IPS-NIHi11 (cell line): Measurements from ENCODE around the gene ITPKA.
"Not testable (repeated sequence)": the region's sequence is repeated elsewhere in the genome, so short reads cannot be mapped to it uniquely, and the experiment has no call there.

Experiments
- DNase-seq: peaks from one replicate; pipeline ENCODE4 v3.0.0; 2012; ENCODE audit warnings: mixed read lengths, low spot score

The ITPKA gene

GRCh38 chr15:41493205-41493901 lies at the start of gene ITPKA:
TSS of gene ITPKA (plus strand) at chr15:41493874. CDS start at chr15:41493928, 54 bp downstream.
- peak; percentile 85 for DNase-seq

DNA sequence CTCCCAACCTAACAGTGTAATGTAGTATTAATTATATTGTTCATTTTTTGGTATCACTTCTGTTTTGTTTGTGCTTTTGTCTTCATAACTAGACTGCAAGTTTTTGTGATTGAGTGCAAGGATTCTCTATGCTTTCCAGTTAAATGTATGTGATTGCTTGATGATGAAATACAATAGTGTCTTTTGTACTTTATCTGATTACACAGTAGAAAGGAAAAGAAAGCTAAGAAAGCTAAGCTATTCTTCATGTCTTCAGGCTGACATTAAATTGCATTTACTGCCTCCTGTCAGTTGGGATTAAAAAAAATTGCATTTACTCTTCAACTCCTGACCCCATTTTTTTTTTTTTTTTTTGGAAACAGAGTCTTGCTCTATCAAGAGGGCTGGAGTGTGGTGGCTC lies 48.3 kb upstream of the ITPKA start:
- DNase-seq, result no peak

DNA sequence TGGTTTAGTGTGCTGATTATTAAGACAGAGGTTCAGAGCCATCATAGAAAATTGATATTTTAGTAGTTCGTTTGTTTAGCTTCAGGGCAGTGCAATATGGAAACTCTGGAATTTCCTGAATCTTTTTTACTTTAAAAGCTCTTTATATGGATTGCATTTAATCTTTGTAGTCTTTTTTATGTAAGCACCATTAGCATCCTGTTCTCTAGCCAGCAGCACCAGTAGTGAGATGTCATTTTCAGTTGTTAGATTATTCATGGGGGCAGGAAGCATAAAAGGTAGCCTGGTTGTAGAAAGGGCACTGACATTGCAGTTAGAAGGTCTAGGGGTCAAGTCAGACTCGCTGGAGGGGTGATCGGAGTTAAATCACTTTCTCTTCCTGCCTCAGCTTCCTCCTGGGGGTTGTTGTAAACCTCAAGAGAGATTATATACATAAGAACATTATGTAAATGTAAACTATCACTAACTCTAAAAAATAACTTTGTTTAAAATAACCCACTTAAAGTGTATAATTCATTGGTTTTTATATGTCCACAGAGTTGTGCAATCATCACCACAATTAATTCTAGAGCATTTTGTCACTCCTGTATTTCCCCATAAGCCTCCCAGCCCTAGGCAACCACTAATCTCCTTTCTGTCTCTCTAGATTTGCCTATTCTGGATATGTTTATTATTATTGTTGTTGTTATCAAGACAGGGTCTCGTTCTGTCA lies 31.4 kb upstream of the ITPKA start:
- DNase-seq, result no peak

- DNase-seq, result no peak
Measured at GRCh38 chr15:41464889-41465580, 28.6 kb upstream of the ITPKA start.

DNA sequence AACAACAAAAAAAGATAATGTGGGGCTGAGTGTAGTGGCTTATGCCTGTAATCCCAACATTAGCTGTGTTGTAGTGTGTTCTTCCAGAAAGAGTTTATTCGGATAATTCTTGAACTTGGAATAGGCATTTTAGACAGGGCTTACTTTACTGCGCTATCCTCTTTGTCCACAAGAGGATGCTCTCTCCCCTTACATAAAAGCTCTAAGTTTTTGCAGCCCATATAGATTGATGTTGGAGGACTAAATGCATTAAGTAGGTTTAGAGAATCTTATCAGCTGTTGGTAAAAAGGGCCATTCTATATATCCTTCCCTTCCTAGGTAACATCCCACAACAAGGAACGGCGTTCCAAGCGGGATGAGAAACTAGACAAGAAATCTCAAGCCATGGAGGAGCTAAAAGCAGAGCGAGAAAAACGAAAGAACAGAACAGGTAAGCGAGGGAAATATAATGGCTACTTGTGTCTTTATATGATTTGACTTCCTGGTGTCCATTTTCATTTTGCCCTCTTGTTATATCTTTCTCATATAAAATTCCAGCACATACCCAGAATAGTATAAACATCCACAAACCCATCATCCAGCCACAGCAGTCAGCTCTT lies 27.8 kb upstream of the ITPKA start:
- DNase-seq, result peak; percentile 59

DNA sequence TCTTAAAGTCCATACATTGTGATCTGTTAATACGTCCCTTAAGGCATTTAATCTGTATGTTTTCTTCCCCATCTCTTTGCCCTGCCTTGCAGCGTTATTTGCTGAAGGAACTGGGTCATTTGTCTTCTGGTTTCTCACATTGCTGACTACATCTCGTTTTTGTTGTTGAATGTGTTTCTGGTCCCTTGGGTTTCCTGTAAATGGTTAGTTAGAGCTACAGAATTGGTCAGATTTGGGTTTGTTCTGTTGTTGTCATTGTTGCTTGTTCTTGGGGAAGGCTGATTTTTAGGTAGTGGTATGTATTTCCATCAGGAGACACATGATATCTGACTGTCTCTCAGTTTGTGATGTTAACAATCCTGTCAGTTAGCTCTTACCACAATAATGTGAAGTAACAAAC lies 27.0 kb upstream of the ITPKA start:
- DNase-seq, result no peak

DNA sequence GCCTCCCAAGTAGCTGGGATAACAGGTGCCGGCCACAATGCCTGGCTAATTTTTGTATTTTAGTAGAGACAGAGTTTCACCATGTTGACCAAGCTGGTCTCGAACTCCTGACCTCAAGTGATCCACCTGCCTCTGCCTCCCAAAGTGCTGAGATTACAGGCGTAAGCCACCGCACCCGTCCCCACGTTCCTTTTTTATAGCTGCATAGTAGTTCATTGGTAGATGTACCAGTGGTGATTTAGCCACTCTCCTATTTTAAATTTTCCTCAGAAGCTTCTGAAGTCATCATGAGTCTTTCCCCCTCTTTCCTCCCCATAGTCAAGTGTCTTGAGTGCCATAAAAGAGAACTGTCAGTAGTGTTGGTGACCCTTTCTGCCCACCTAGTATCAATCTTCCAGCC lies 24.0 kb upstream of the ITPKA start:
- not testable (repeated sequence) for DNase-seq

DNA sequence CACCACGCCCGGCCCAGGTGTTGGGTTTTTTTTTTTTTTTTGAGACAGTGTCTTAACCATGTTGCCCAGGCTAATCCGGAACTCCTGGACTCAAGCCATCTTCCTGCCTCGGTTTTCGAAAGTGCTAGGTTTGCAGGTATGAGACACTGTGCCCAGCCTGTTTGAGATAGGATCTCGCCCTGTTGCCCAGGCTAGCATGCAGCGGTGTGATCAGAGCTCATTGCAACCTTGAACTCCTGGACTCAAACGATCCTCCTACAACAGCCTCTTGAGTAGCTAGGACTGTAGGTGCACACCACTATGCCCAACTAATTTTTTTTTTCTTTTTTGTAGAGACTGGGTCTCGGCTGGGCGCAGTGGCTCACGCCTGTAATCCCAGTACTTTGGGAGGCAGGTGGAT lies 20.3 kb upstream of the ITPKA start:
- no peak for DNase-seq

GRCh38 chr15:41474436-41474835 lies 19.2 kb upstream of the ITPKA start:
- no peak for DNase-seq

- DNase-seq, result no peak
Measured at GRCh38 chr15:41474941-41475340, 18.7 kb upstream of the ITPKA start.

- DNase-seq, result no peak
Measured at GRCh38 chr15:41476416-41477048, 17.1 kb upstream of the ITPKA start.

DNA sequence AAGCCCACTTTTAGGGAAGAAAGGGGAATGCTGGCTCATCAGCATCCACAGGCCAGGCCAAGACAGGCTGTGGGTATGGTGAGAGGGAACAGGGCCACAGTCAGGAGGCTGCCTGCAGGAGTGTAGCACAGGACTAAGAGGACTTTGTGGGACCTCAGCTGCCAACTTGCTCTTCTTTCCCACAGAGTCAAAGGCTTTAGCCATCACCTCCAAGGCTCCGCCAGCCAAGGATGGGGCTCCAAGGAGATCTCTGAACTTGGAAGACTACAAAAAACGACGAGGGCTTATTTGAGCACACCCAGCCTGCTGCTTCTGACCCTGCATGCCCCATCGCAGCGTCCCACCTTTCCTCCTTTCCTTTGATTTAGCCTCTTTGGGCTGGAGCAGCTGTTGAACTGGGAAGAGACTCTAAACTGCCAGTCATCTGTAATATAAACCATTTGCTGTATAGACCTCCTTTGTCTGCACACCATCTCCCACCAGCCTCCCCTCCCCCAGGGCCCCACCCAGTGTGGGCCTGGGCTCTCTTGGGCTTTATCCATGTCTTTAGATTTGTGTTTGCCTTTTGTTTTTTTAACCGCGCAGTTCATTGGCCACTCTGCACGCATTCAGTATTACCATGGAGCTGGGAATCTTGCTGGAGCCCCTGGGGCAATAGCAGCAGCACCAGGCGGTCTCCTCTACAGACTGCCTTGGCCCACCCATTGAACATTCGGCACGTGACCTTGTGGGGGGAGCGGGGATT lies 13.1 kb upstream of the ITPKA start:
- no peak for DNase-seq

GRCh38 chr15:41482110-41482877 lies 11.4 kb upstream of the ITPKA start:
- no peak for DNase-seq

- no peak for DNase-seq
Measured at GRCh38 chr15:41483115-41483514, 10.6 kb upstream of the ITPKA start.

DNA sequence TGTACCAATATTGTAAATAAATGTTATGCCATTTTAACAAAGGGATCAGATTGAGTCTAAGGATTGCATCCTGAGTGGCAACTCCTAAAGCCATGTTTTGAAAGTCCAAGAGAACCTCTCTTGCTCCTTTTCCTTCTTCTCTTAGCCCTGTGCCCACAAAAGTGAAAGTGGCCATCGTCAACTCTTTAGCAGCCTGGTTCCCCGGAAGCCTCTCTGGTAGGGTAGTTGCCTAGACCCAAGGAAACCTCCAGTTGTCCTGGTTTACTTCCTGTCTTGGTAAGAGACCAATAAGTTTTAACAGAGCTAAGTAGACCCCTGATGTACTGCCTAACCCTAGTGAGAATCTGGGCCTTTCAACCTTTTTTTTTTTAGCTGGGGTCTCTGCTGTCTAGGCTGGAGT lies 10.2 kb upstream of the ITPKA start:
- DNase-seq, result no peak

DNA sequence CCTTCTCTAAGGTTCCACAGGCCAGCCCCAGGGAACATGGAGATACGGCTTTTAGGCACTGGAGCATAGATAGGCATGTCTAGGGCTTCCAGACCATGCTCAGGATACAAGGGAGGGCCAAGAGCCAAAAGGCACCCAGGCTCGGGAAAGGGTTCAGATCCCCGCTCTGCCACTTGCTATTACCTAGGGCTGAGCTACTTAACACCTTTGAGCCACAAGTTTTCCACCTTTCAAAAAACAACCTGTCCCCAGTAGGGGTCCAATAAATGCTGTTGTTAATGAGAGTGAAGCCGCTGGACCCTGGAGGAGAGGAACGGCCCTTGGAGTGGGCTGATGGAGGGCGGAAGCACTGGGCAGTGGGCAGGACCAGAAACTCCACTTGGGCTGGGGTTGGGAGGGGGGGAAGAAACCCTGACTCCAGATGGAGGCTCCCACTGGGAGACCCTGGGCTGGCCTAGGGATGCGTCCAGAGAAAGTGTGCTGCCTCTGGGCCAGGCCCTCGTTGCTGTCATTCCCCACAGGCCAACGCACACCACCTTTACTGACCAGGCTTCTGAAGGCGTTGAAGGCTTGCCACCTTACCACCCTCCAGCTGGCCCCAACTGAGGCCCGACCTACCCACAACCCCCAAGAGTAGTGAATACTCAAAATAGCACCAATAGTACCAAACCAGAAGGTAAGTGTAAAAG lies 8.6 kb upstream of the ITPKA start:
- DNase-seq, result no peak

- no peak for DNase-seq
Measured at GRCh38 chr15:41486286-41486685, 7.4 kb upstream of the ITPKA start.

GRCh38 chr15:41487381-41487780 lies 6.3 kb upstream of the ITPKA start:
- DNase-seq, result no peak

GRCh38 chr15:41487802-41488201 lies 5.9 kb upstream of the ITPKA start:
- no peak for DNase-seq

DNA sequence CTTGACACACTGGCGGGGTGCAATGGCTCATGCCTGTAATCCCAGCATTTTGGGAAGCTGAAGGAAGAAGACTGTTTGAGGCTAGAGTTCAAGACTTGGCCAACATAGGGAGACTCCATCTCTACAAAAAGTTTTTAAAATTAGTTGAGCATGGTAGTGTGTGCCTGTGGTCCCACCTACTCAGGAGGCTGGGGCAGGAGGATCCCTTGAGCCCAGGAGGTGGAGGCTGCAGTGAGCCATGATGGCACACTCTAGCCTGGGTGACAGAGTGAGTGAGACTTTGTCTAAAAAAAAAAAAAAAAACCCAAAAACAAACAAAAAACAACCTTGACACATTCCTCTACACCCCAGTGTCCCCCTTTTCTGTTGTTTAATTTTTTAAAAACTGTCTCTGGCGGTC lies 4.0 kb upstream of the ITPKA start:
- no peak for DNase-seq
